Suppressor macrophage treated with lipopolysaccharide for 1 hour (primary cell): ENCODE data around the gene GPATCH1.
A peak's percentile ranks its signal among the peaks of the same experiment; 100 is the strongest.
"Not testable (repeated sequence)": the region's sequence is repeated elsewhere in the genome, so short reads cannot be mapped to it uniquely, and the experiment has no call there.

Source experiments
- DNase-seq, 3 donors: peaks; one replicate each; pipeline ENCODE4 v3.0.0-alpha.2; 2020 to 2022

The GPATCH1 gene

GRCh38 chr19:33159893-33160292 lies 78.9 kb downstream of the GPATCH1 start:
- no peak for DNase-seq

GRCh38 chr19:33161201-33161600 lies 80.2 kb downstream of the GPATCH1 start:
- DNase-seq, result no peak

- peak in 2 of 3 donors; percentile 46 to 50 for DNase-seq
Observed at GRCh38 chr19:33163481-33163880, 82.5 kb downstream of the GPATCH1 start.

- DNase-seq, result not testable (repeated sequence)
Observed at GRCh38 chr19:33166037-33166436, 85.1 kb downstream of the GPATCH1 start.

GRCh38 chr19:33167438-33167837 lies 86.5 kb downstream of the GPATCH1 start:
- DNase-seq, result no peak

- no peak for DNase-seq
Observed at GRCh38 chr19:33168528-33168927, 87.5 kb downstream of the GPATCH1 start.

GRCh38 chr19:33171222-33171795 lies 90.3 kb downstream of the GPATCH1 start:
- DNase-seq, result no peak

- DNase-seq, result no peak
Observed at GRCh38 chr19:33171916-33172359, 91.0 kb downstream of the GPATCH1 start.

- no peak for DNase-seq
Observed at GRCh38 chr19:33174186-33174585, 93.2 kb downstream of the GPATCH1 start.

GRCh38 chr19:33175156-33175782 lies 94.3 kb downstream of the GPATCH1 start:
- DNase-seq, result no peak

- DNase-seq, result peak in 1 of 3 donors; percentile 27
Observed at GRCh38 chr19:33175886-33176669, 95.1 kb downstream of the GPATCH1 start.

- DNase-seq, result peak; percentile 98
Observed at GRCh38 chr19:33176670-33177416, 95.9 kb downstream of the GPATCH1 start.

GRCh38 chr19:33177417-33177979 lies 96.5 kb downstream of the GPATCH1 start:
- peak; percentile 95 to 98 (median 97) for DNase-seq
